Measurements from ENCODE around the gene GNL3. TPM values are rescaled to one million over a fixed set of nuclear protein-coding genes. Genes with fewer than 3 reads are reported as not detected.

GNL3 gene
- total RNA-seq, 1 donor from 2014 or later, result 76.4 TPM

GRCh38 chr3:52688266-52688665 lies 2.4 kb downstream of the GNL3 start:
- ATAC-seq, result peak; percentile 57

GRCh38 chr3:52689151-52689550 lies 3.3 kb downstream of the GNL3 start:
- ATAC-seq, result peak; percentile 35

GRCh38 chr3:52690560-52690959 lies 4.7 kb downstream of the GNL3 start:
- ATAC-seq, result no peak

- no peak for ATAC-seq
Observed at GRCh38 chr3:52693071-52693470, 7.2 kb downstream of the GNL3 start.

GRCh38 chr3:52694528-52695189 lies 8.8 kb downstream of the GNL3 start:
- no peak for ATAC-seq

- no peak for ATAC-seq
Observed at GRCh38 chr3:52695798-52696671, 10.2 kb downstream of the GNL3 start.

GRCh38 chr3:52696830-52697631 lies 11.2 kb downstream of the GNL3 start:
- no peak for ATAC-seq

- ATAC-seq, result no peak
Observed at GRCh38 chr3:52697632-52697965, 11.8 kb downstream of the GNL3 start.

GRCh38 chr3:52703341-52703740 lies 17.5 kb downstream of the GNL3 start:
- ATAC-seq, result no peak

- peak; percentile 25 for ATAC-seq
Observed at GRCh38 chr3:52704611-52705437, 19.0 kb downstream of the GNL3 start.

GRCh38 chr3:52705438-52705687 lies 19.5 kb downstream of the GNL3 start:
- no peak for ATAC-seq

GRCh38 chr3:52705688-52706686 lies 20.2 kb downstream of the GNL3 start, which contains the start of the genes GLT8D1 and SPCS1:
GLT8D1 (minus strand) TSS chr3:52705791; CDS start chr3:52700460, 5,331 bp downstream.
SPCS1 (plus strand) TSS chr3:52706106; CDS start chr3:52706247, 141 bp downstream.
- ATAC-seq, result peak; percentile 92

GRCh38 chr3:52707585-52707984 lies 21.8 kb downstream of the GNL3 start:
- ATAC-seq, result no peak

- no peak for ATAC-seq
Observed at GRCh38 chr3:52710512-52710911, 24.7 kb downstream of the GNL3 start.

- no peak for ATAC-seq
Observed at GRCh38 chr3:52712291-52713212, 26.7 kb downstream of the GNL3 start.

- peak; percentile 44 for ATAC-seq
Observed at GRCh38 chr3:52714335-52715302, 28.8 kb downstream of the GNL3 start.

- ATAC-seq, result no peak
Observed at GRCh38 chr3:52715714-52716305, 30.0 kb downstream of the GNL3 start.

- no peak for ATAC-seq
Observed at GRCh38 chr3:52719618-52720017, 33.8 kb downstream of the GNL3 start.

Measured in esophagus mucosa (tissue), 1 donor.